Measurements from ENCODE around the gene PGGHG. TPM values are rescaled to one million over a fixed set of nuclear protein-coding genes. Genes with fewer than 3 reads are reported as not detected.
A peak's percentile ranks its signal among the peaks of the same experiment; 100 is the strongest.

The PGGHG gene
- total and polyA plus RNA-seq, 10 donors = 53.4 to 250 (median 131) TPM

DNA sequence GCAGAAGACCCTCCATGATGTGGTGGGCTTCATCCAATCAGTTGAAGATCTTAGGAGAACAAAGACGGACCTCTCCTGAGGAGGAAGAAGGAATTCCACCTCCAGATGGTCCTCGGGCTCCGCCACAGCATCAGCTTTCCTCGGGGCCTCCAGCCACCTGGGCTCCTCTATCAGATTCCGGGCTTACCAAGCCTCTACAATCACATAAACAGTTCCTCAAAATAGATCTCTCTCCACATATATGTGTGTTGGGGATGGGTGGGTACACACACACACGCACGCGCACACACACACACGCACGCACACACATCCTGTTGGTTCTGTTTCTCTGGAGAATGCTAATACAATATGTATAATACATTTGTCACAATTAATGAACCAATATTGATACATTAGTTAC is 29.5 kb upstream of the PGGHG start:
- Histone ChIP-seq H3K27ac (no peak overlapping the region), H3K4me1 (peaks cover 0 to 15% (median 2%) of the 10 kb centered on the region in 6 donors), H3K9me3 (peaks cover 0 to 5% (median 0%) of the 10 kb centered on the region in 8 donors), H3K27me3 (replicated peaks in 1 of 7) (no peaks in the 10 kb centered on the region), H3K36me3 (no peaks in the 10 kb centered on the region), H3K4me3 (no peak overlapping the region)
- DNase-seq = no peak
- 51 to 70% (median 68%) methylated on average over 10 of the region's 10 CpGs for WGBS, 5 donors
- intact Hi-C loops (cut with DNase I; ENCODE audit: low total_unique reads) = loop anchor here (10.0 kb wide), 1 partner anchor 105 kb away; the partner anchor contains the start of gene B4GALNT4
- TF ChIP-seq, protein P1, sequence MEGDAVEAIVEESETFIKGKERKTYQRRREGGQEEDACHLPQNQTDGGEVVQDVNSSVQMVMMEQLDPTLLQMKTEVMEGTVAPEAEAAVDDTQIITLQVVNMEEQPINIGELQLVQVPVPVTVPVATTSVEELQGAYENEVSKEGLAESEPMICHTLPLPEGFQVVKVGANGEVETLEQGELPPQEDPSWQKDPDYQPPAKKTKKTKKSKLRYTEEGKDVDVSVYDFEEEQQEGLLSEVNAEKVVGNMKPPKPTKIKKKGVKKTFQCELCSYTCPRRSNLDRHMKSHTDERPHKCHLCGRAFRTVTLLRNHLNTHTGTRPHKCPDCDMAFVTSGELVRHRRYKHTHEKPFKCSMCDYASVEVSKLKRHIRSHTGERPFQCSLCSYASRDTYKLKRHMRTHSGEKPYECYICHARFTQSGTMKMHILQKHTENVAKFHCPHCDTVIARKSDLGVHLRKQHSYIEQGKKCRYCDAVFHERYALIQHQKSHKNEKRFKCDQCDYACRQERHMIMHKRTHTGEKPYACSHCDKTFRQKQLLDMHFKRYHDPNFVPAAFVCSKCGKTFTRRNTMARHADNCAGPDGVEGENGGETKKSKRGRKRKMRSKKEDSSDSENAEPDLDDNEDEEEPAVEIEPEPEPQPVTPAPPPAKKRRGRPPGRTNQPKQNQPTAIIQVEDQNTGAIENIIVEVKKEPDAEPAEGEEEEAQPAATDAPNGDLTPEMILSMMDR (IDR thresholded peaks at IDR 0.05 in 8 of 11, conservative IDR thresholded peaks at IDR 0.05 in 3 of 11) = no peak
- no peak for TF ChIP-seq POLR2AphosphoS5 (IDR thresholded peaks at IDR 0.05)
- no peak for TF ChIP-seq POLR2A (IDR thresholded peaks at IDR 0.05)

DNA sequence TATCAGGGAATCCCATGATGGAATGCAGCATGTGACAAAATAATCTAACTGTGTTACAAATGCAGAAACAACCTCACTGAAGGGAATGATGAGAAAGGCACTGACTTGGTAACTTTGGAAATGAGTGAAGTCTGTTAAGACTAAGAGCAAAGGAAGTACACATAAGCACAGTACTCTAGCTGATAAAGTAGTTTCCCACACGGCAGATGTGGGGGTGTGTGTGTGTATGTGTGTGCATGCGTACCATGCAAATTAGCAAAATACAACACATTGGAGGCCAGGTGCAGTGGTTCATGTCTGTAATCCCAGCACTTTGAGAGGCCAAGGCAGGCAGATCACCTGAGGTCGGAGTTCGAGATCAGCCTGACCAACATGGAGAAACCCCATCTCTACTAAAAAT is 27.3 kb upstream of the PGGHG start:
- Histone ChIP-seq H3K36me3 (no peaks in the 10 kb centered on the region), H3K27me3 (replicated peaks in 1 of 7) (no peaks in the 10 kb centered on the region), H3K4me1 (peaks cover 0 to 16% (median 2%) of the 10 kb centered on the region in 6 donors), H3K9me3 (peaks cover 0 to 16% (median 10%) of the 10 kb centered on the region in 8 donors), H3K4me3 (no peak overlapping the region), H3K27ac (no peak overlapping the region)
- 79 to 88% (median 86%) methylated on average over 4 of the region's 4 CpGs for WGBS, 5 donors
- TF ChIP-seq, protein P1 (IDR thresholded peaks at IDR 0.05 in 8 of 11, conservative IDR thresholded peaks at IDR 0.05 in 3 of 11) = no peak
- TF ChIP-seq POLR2AphosphoS5 (IDR thresholded peaks at IDR 0.05) (no peak), POLR2A (IDR thresholded peaks at IDR 0.05) (no peak)
- intact Hi-C loops (cut with DNase I; ENCODE audit: low total_unique reads) = no loop called here
- DNase-seq = no peak

DNA sequence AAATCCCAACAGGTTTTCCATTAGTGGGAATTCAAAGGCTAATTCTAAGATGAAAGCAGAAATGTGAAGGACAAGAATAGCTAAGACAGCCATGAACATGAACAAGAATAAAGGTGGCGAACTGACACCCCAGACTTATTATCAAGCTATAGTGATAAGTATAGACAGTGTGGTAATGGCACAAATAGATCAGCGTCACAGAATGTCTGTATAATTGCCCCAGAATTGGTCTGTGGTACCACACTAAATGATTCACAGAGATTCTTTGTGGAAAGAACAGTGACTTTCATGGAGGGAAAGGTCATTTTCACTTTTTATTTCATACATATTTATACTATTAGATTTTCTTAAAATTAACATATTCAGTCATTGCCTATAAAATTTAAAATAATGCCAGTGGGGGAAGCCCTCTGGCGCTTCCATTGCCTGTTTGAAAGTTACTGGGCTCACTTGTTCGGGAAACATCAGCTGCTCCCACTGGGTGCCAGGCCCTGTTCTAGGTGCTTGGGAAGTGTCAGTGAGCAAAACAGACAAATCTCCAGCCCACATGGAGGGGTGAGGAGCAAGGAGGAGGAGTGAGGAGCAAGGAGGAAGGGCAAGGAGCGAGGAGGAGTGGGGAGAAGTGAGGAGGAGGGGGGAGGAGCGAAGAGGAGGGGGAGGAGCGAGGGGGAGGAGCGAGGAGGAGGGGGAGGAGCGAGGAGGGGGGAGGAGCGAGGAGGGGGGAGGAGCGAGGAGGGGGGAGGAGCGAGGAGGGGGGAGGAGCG is 22.1 kb upstream of the PGGHG start:
- Histone ChIP-seq H3K4me1 (peaks cover 0 to 43% (median 19%) of the 10 kb centered on the region in 6 donors), H3K36me3 (no peaks in the 10 kb centered on the region), H3K27me3 (replicated peaks in 1 of 7) (no peaks in the 10 kb centered on the region), H3K9me3 (peaks cover 0 to 14% (median 10%) of the 10 kb centered on the region in 8 donors), H3K4me3 (peak overlapping the region in 1 of 8 donors; percentile 34), H3K27ac (peak overlapping the region in 5 of 8 donors; percentile 21 to 77 (median 60))
- intact Hi-C loops (cut with DNase I; ENCODE audit: low total_unique reads) = no loop called here
- TF ChIP-seq POLR2A (IDR thresholded peaks at IDR 0.05) (no peak), POLR2AphosphoS5 (IDR thresholded peaks at IDR 0.05) (no peak)
- TF ChIP-seq, protein P1 (IDR thresholded peaks at IDR 0.05 in 8 of 11, conservative IDR thresholded peaks at IDR 0.05 in 3 of 11) = no peak
- 67 to 94% (median 74%) methylated on average over 4 to 6 of the region's 13 CpGs for WGBS, 5 donors
- peak; percentile 83 for DNase-seq

DNA sequence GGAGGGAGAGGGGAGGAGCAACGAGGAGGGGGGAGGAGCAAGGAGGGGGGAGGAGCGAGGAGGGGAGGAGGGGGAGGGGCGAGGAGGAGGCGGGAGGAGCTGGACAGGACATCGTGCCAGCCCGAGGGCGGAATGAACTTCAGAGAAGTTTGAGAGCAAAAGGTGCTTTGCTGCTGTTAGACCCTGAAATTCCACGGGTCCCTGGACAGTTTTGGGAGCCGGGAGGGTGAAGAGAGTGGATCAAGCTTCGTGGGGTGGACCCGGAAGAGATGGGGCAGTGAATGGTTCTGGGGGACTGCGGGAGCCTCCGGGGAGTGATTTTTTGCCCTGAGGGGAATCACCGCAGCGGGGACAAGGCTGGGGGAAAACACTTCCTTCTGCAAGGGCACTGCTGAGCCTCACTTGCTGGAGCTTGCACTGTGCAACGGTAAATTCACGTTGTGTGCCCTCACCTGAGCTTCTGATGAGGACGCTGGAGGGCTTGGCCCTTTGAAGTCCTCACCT is 21.4 kb upstream of the PGGHG start:
- Histone ChIP-seq H3K27ac (peak overlapping the region; percentile 86 to 99 (median 96)), H3K4me3 (peak overlapping the region; percentile 34 to 86 (median 54)), H3K9me3 (peaks cover 0 to 14% (median 10%) of the 10 kb centered on the region in 8 donors), H3K27me3 (replicated peaks in 1 of 7) (no peaks in the 10 kb centered on the region), H3K4me1 (peaks cover 0 to 43% (median 19%) of the 10 kb centered on the region in 6 donors), H3K36me3 (no peaks in the 10 kb centered on the region)
- peak; percentile 91 for DNase-seq
- peak in 1 of 3 donors; percentile 35 for TF ChIP-seq POLR2A (IDR thresholded peaks at IDR 0.05)
- TF ChIP-seq, protein P1 (IDR thresholded peaks at IDR 0.05 in 8 of 11, conservative IDR thresholded peaks at IDR 0.05 in 3 of 11) = no peak
- TF ChIP-seq POLR2AphosphoS5 (IDR thresholded peaks at IDR 0.05) = peak; percentile 14 to 88 (median 69)
- intact Hi-C loops (cut with DNase I; ENCODE audit: low total_unique reads) = no loop called here
- 15 to 32% (median 23%) methylated on average over 17 of the region's 18 CpGs for WGBS, 5 donors

All from spleen (tissue), 11 donors.